Skin epidermis (tissue), 12 donors: Measurements from ENCODE around the gene PPRC1.
"Not testable (repeated sequence)": the region's sequence is repeated elsewhere in the genome, so short reads cannot be mapped to it uniquely, and the experiment has no call there.

Source experiments
- H3K27ac ChIP-seq, 21 experiments: fragments of 200-600 bp; sonication (generic) in 11 of 21; one replicate each; pipeline ENCODE4 v1.5.0; 2020; ENCODE audit warnings: mild to moderate bottlenecking in 3 of 21, inconsistent platforms in 2 of 21, moderate library complexity in 2 of 21
- H3K4me3 ChIP-seq, 7 experiments: fragments of 200-600 bp; sonication (generic) in 2 of 7; one replicate each; pipeline ENCODE4 v1.5.0; 2020; ENCODE audit warnings: inconsistent platforms in 2 of 7, mild to moderate bottlenecking in 2 of 7, moderate library complexity in 1 of 7

Gene PPRC1

GRCh38 chr10:102170602-102171001 lies 37.8 kb downstream of the PPRC1 start:
- no peak overlapping the region for H3K27ac ChIP-seq
- no peak overlapping the region for H3K4me3 ChIP-seq

GRCh38 chr10:102172288-102172687 lies 39.4 kb downstream of the PPRC1 start:
- H3K27ac ChIP-seq, result no peak overlapping the region
- no peak overlapping the region for H3K4me3 ChIP-seq

DNA sequence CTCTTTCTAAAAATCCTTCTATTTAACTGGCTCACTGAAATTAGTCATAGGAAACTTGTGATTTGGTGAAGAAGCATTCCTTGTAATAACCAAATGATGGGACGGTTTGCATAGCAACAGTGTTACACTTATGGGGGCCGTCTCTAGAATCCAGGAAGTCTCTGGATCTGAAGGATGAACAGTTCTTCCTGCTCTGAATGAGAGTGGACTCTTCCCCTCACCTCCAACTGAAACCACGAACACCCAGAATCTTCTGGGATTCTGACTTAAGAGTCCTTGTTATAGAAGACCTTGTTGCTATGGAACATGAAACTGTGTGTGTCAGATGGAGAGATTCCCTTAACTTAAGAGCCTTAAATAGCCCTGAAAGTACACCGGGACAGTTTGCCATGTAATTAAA lies 42.6 kb downstream of the PPRC1 start:
- Histone ChIP-seq H3K27ac (no peak overlapping the region), H3K4me3 (no peak overlapping the region)

- no peak overlapping the region for H3K4me3 ChIP-seq
- H3K27ac ChIP-seq, result no peak overlapping the region
Measured at GRCh38 chr10:102184606-102185005, 51.8 kb downstream of the PPRC1 start.

DNA sequence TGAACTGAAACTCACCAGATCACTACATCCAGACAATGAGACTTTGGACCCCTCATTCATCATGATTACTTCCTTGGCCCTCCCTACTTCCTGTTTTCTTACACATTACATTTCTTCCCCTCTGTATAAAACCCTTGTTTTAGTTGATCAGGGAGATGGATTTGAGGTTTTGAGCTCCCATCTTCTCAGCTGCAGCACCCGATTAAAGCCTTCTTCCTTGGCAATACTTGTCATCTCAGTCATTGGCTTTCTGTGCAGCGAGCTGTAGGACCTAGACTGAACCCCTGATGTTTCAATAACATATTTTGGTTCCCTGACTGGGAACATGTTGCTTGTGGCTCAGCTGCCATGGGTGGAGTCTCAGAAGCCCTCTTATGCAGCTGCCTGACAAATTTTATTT lies 52.4 kb downstream of the PPRC1 start:
- peak overlapping the region in 1 of 21 experiments; percentile 35 for H3K27ac ChIP-seq
- H3K4me3 ChIP-seq, result no peak overlapping the region

DNA sequence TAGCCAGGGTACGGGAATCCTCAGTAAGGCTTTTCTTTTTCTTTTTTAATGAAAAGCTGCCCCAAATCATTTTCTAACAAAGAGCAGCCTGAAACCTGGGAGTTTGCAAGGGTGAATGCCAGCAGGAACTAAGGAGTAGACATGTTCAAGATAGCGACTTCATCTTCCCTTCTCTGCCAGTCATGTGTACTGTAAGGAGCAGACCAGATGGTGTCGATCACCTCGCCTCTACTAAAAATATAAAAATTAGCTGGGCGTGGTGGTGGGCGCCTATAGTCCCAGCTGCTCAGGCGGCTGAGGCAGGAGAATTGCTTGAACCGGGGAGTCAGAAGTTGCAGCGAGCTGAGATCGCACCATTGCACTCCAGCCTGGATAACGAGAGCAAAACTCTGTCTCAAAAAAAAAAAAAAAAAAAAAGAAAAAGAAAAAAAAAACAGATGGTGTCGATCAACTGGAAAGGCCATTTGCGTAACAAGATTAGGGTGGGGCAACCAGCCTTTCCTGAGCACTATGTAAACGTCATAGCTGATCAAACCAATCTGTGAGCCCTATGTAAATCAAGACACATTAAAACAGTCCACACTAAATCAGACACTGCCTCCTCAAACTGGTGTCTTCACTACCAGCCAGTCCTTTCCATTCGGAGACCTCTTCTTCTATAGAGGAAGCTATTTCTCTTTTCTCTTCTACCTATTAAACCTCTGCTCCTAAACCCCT lies 53.1 kb downstream of the PPRC1 start:
- Histone ChIP-seq H3K4me3 (no peak overlapping the region), H3K27ac (peak overlapping the region in 4 of 21 experiments; percentile 3 to 35 (median 18))

- Histone ChIP-seq H3K27ac (peak overlapping the region in 10 of 21 experiments; percentile 8 to 82 (median 56)), H3K4me3 (no peak overlapping the region)
Measured at GRCh38 chr10:102188298-102188940, 55.6 kb downstream of the PPRC1 start.

DNA sequence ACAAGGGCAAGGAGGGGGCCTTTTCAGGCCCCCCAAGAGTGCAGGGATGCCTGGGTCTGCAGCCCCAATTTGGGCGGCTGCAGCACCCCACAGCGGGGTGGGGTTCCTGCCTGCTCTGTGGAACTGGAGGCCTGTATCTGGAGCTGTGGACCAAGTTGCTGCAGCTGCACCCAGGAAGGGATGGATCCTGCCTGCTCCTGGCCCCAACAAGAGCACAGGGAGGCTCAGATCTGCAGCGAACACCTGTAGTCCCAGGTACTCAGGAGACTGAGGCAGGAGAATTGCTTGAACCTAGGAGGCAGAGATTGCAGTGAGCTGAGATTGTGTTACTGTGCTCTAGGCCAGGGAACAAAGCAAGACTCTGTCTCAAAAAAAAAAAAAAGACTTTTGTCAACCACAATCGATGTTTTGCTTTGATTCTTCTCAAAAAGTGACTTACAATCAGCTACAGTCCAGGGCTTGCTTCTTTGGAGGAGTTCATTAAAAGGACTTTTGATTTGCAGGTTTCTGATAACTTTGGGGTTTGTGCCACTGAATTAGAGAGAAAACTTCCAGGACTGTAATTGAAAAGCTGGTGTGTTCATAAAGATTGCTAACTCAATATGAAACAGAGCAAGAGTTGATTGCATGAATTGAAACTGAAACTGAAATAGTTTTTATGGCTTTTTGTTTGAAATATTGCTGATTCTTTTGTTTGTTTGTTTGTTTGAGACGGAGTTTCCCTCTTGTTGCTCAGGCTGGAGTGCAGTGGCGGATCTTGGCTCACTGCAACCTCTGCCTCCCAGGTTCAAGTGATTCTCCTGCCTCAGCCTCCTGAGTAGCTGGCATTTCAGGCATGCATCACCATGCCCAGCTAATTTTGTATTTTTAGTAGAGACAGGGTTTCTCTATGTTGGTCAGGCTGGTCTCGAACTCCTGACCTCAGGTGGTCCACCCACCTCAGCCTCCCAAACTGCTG lies 56.4 kb downstream of the PPRC1 start:
- not testable (repeated sequence) for H3K4me3 ChIP-seq
- H3K27ac ChIP-seq, result peak overlapping the region in 17 of 21 experiments; percentile 6 to 82 (median 42)

- Histone ChIP-seq H3K4me3 (no peak overlapping the region), H3K27ac (no peak overlapping the region)
Measured at GRCh38 chr10:102191956-102192355, 59.1 kb downstream of the PPRC1 start.

GRCh38 chr10:102195296-102195870 lies 62.5 kb downstream of the PPRC1 start:
- Histone ChIP-seq H3K4me3 (no peak overlapping the region), H3K27ac (no peak overlapping the region)

DNA sequence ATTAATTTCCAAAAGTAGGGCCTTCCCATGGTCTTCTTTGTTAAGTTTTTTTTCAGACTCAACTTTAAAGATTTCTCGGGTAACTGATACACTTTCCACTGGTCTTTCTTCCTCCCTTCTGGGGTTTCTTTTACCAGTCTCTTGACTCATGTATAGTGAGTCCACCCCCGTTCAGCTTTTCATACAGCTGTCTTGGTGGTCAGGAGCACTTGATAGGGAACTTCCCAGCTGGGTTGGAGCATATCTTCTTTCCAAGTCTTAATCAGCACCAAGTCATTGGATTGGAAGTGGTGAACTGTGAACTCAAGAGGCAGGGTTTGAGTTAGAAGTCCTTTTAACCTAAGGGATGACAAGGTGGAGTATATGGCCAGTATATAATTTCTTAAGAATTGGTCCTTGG lies 64.1 kb downstream of the PPRC1 start:
- Histone ChIP-seq H3K27ac (no peak overlapping the region), H3K4me3 (no peak overlapping the region)

DNA sequence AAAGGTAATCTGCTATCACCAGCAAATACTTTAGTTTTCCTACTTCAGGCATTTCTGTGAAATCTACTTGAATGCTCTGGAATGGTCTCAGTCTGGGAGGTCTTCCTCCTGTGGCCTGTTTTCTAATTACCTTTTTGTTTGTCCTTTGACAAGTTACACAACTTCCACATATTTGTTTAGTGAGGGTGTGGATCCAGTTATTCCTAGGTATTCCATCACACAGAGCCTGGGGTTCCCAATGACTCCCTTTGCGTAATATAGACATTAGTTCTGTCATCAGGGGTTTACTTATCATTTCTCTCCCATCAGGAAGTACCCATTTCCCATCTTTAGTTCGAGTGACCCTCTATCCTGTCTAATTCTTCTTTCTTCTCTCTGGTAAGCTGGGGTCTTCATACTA lies 65.2 kb downstream of the PPRC1 start:
- no peak overlapping the region for H3K27ac ChIP-seq

More for the DNA sequence above, 65.2 kb downstream of the PPRC1 start:
- H3K4me3 ChIP-seq, result no peak overlapping the region
